HG02759 (cell line): Measurements from ENCODE around the gene STAT3.
"Not testable (repeated sequence)": the region's sequence is repeated elsewhere in the genome, so short reads cannot be mapped to it uniquely, and the experiment has no call there.

Experiments
- ATAC-seq: cut with Tn5 transposase; IDR thresholded peaks from one replicate; pipeline ENCODE4 v1.9.1; 2021; ENCODE audit warnings: mild to moderate bottlenecking, moderate library complexity; ENCODE audit not compliant: unreplicated experiment

STAT3 gene

GRCh38 chr17:42303694-42304093 is 84.5 kb downstream of the STAT3 start:
- ATAC-seq: no peak

DNA sequence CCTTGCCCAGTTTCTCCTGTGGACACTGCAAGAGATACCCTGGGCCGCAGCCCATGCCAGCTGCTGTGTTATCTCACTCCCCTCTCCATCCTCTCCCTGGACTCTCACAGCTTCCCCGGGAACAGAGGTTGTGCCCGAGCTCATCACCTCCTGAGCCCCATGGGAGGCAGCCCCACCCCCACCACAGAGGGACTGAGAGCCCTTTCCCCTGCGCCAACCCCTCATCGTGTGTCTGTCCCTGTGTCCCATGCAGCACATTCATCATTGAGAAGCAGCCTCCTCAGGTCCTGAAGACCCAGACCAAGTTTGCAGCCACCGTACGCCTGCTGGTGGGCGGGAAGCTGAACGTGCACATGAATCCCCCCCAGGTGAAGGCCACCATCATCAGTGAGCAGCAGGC is 87.2 kb downstream of the STAT3 start:
- ATAC-seq: no peak

GRCh38 chr17:42299913-42300312 is 88.3 kb downstream of the STAT3 start:
- ATAC-seq: not testable (repeated sequence)

GRCh38 chr17:42299361-42299760 is 88.9 kb downstream of the STAT3 start:
- ATAC-seq: not testable (repeated sequence)

GRCh38 chr17:42297775-42298174 is 90.5 kb downstream of the STAT3 start:
- not testable (repeated sequence) for ATAC-seq

DNA sequence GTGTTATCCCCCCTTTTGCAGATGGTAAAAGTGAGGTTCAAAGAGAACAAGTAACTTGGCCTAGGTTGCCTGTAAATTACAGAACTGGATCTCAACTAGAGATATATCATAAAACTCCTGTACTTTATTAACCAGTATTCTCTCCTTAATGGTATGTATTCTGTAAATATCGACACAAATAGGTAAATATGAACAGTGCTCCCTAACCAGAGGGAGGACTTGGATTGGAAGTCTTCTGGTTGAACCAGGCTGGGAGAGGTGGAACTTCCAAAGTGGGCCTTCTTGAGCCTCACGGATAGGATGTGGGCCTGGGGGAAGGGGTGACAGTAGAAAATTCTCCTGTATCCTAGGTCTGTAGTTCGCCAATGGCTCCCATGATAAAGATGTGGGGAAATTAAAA is 92.2 kb downstream of the STAT3 start:
- ATAC-seq: no peak

- no peak for ATAC-seq
These were observed 93.5 kb downstream of the STAT3 start for GRCh38 chr17:42294469-42295398.

- no peak for ATAC-seq
These were observed 97.1 kb downstream of the STAT3 start for GRCh38 chr17:42291129-42291528.

DNA sequence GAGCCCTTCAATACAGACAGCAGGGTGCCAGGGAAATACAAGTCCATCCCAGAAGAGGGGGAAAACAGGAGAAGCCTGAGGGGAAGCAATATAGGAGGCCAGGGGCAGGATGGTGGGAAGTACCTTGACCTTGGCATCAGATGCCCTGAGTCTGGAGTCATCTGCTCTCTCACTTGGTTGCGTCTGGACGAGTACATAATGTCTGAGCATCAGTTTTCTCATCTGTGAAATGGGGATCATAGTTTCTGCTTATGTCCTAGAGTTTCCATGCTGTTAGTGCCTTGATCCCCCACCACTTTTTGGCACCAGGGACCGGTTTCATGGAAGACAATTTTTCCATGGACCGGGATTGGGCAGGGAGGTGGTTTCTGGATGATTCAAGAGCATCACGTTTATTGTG is 97.7 kb downstream of the STAT3 start:
- no peak for ATAC-seq

- ATAC-seq: no peak
These were observed 98.5 kb downstream of the STAT3 start for GRCh38 chr17:42289611-42290181.

DNA sequence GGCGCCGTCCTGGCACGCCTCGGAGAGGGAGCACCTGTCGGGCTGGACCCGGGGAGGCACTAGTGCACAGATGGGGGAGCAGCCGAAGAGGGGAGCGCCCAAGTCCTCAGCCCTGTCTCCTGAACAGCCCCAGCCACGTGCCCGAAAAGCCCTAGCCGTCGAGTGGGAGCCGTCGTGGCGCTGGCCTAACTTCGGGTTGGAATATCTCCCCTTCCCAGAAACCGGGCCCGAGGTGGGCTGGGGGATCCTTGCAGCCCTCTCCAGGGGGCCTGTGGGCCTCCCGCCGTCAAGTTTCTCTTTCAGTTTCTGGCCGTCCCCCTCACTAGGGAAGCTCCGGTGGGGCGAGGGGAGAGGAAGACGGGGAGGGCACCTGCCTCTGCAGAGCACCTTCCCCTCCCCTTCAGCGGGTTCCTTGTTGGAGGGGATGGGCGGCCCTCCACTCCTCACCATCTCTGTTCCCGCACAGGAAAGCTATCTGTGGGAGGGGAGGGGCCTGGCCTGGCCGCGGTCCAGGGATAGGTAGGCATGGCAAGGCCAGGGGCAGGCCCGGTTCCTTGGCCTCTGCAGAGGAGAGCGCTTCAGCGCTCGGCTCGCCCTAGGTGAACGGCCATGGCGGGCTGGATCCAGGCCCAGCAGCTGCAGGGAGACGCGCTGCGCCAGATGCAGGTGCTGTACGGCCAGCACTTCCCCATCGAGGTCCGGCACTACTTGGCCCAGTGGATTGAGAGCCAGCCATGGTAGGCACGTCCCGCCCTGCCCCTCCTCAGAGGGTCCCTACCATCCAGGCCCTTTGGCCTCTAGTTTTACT is 99.2 kb downstream of the STAT3 start:
- ATAC-seq: peak; percentile 17

- ATAC-seq: peak; percentile 60
These were observed 100.1 kb downstream of the STAT3 start, which contains the start of gene STAT5A for GRCh38 chr17:42287977-42288802. STAT5A (plus strand) TSS chr17:42288498; CDS start chr17:42289412, 914 bp downstream.

DNA sequence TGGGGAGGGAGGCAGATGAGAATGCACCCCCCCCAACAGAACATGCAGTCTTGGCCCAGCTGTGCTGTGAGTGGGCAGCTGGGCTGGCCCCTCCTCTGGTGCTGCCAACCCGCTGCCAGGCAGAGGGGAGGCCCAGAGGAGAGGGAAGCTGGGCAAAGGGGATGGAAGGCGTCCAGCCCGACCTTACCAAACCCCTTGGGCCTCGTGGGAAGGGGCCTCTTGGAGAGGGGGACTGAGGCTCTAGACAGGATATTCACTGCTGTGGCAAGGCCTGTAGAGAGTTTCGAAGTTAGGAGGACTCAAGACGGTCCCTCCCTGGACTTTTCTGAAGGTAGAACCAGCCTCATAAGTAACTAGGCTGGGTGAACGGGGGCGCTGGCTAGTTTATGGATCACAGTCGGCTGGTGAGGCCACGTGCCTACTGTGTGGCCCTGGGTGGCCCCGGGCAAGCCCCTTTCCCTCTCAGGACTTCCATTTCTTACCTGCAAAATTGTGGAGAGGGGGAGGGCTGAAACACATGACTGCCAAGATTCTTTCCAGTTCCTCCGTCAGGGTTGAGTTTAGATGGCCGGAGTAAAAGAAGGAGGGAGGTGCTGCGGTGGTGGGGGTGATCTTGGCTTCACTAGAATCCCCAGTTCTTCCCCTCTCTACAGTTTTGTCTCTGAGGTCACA is 100.8 kb downstream of the STAT3 start:
- peak; percentile 23 for ATAC-seq

DNA sequence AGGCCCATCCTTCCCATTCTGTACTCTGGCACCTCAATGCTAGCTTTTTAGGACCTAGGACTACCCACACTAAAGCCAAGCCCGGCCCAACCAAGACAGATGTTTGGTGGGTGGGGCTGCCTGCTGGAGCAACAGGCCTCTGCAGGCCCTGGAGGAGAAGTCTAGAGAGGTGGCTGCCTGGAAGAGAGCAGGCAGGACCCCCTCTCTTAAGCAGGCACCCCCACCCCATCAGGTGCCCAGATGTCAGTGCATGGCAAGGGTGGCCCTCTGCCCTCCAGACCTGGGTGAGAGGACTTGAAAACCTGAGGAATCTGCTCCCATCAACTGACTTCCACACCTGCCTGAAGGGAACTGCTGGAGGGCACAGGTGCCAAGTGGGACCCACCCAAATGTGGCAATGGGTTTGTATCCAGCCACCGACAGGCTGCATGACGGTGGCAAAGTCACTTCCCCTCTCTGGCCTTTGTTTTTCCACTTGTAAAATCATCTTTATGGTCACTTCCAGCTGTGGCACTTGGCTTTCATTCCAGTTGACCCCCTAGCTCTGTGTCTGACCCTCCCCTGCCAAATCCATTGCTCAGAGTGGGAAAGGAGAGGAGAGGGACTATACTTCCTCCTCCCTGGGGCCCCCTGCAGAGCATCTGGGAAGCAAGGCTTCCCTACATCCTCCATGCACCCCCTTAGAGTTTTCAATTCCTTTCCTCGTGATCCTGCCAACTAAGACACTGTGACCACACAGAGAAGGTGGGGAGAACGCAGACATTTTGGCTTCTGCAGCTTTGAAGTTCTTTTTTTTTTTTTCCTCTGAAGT is 101.6 kb downstream of the STAT3 start:
- ATAC-seq: no peak

DNA sequence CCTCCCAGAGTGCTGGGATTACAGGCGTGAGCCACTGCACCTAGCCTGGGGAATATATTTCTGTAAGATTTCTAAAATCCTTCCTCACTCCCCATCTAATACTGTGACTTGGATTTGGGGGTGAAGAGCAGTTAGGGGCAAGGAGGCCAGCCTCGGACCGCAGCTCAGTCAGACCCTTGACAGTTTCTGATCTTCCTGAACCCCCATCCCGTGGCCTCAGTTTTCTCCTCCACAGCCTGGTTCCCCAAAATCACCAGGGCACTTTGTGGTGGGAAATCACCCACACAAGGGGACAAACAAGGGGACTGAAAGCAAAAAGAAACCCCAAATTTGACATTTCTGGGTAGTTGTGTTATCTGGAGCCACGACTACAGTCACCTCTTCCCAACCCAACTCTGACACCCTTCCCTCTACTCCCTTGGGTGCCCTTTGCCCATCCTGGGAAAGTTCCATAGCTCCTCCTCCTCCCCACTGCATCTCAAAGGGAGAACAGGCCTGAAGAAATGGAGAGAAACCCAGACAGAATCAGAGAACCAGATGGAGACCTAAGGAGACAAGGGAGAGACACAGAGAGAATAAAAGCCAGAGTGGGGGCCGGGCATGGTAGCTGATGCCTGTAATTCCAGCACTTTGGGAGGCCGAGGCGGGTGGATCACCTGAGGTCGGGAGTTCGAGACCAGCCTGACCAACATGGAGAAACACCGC is 102.7 kb downstream of the STAT3 start:
- no peak for ATAC-seq

- no peak for ATAC-seq
These were observed 103.7 kb downstream of the STAT3 start for GRCh38 chr17:42284566-42284965.

GRCh38 chr17:42284024-42284369 is 104.2 kb downstream of the STAT3 start:
- ATAC-seq: no peak

GRCh38 chr17:42283241-42284023 is 104.8 kb downstream of the STAT3 start:
- no peak for ATAC-seq
